Aorta (tissue), 5 donors: ENCODE measurements around the gene COX4I2. TPM values are rescaled to one million over a fixed set of nuclear protein-coding genes. Genes with fewer than 3 reads are reported as not detected.
A peak's percentile ranks its signal among the peaks of the same experiment; 100 is the strongest.
"Not testable (repeated sequence)": the region's sequence is repeated elsewhere in the genome, so short reads cannot be mapped to it uniquely, and the experiment has no call there.

ENCODE experiments used
- ATAC-seq: fragments of 200-7000 bp; cut with Tn5 transposase; one replicate; pipeline ENCODE4 v1.9.1; 2022; ENCODE audit warnings: moderate library complexity; ENCODE audit not compliant: low FRiP score
- DNase-seq, 2 donors: peaks; one replicate each; pipeline ENCODE4 v3.0.0-alpha.2; 2020
- H3K27ac ChIP-seq, 2 donors: one replicate each; pipeline ENCODE4 v1.5.1; 2013; ENCODE audit warnings: low read length in 2 of 2, mild to moderate bottlenecking in 2 of 2, moderate library complexity in 2 of 2, control low read depth in 1 of 2, inconsistent platforms in 1 of 2, low read depth in 1 of 2
- H3K27me3 ChIP-seq, 2 donors: one replicate each; pipeline ENCODE4 v1.6.1; 2013; ENCODE audit warnings: control low read depth in 1 of 2, low read length in 1 of 2, mild to moderate bottlenecking in 1 of 2, moderate library complexity in 1 of 2; ENCODE audit not compliant: insufficient read depth in 2 of 2, control insufficient read depth in 1 of 2
- H3K36me3 ChIP-seq, 2 donors: one replicate each; pipeline ENCODE4 v1.6.1; 2013; ENCODE audit warnings: control low read depth in 1 of 2, low read length in 1 of 2, mild to moderate bottlenecking in 1 of 2; ENCODE audit not compliant: insufficient read depth in 2 of 2, control insufficient read depth in 1 of 2
- H3K4me1 ChIP-seq, 2 donors: one replicate each; pipeline ENCODE4 v1.6.1; 2013; ENCODE audit warnings: low read length in 2 of 2, control low read depth in 1 of 2, mild to moderate bottlenecking in 1 of 2, moderate library complexity in 1 of 2; ENCODE audit not compliant: insufficient read depth in 2 of 2, control insufficient read depth in 1 of 2
- H3K4me3 ChIP-seq, 2 donors: one replicate each; pipeline ENCODE4 v1.5.1; 2013; ENCODE audit warnings: low read length in 2 of 2, control low read depth in 1 of 2, mild to moderate bottlenecking in 1 of 2
- H3K9me3 ChIP-seq: one replicate; pipeline ENCODE4 v1.6.1; 2013; ENCODE audit warnings: mild to moderate bottlenecking, low read length; ENCODE audit not compliant: control insufficient read depth
- WGBS, 2 donors: extraction: QIAGEN DNeasy Blood & Tissue Kit; methylation state at CpG; one replicate each; pipeline ENCODE4 v1.1.7; 2013; 5-methylcytosine and 5-hydroxymethylcytosine counted together
- intact Hi-C, 2 donors: fragments of 100-400 bp; cut with DNase I; formaldehyde crosslinking; loops; one replicate each; pipeline versions ENCODE4 v1.14.2 to v1.15.0; 2022
- long read RNA-seq, 2 donors: library from polyadenylated mRNA; unstranded; transcript quantifications; one replicate each; pipeline ENCODE4 v2.0.0, GENCODE V29; 2020 to 2021
- polyA plus RNA-seq, 2 donors: library from polyadenylated mRNA; stranded (reverse); fragments of 200-250 nt; gene quantifications; one replicate each; pipeline ENCODE4 v1.2.3, GENCODE V29; 2013
- total RNA-seq, 2 donors: library from RNA; stranded (reverse); fragmentation: NEBNext Ultra II Directional; extraction: Animal tissue kit (Norgen Biotek cat#: 25700); gene quantifications; one replicate each; pipeline ENCODE4 v1.2.1, GENCODE V29; 2021
- donor health status: healthy with polysubstance abuse.
- donor health status: Bipolar disorder and iron deficiency.
- donor health status: DM: no; HTN: no; CAD: no.
- donor health status: DM: no; HTN: no; CAD: no.
- donor health status: DM: yes; HTN: yes; CAD: no.

Gene COX4I2
- total RNA-seq (1 to 10 TPM; 5.2 to 9.5 TPM), polyA plus RNA-seq (1 to 10 TPM in 1 of 2 donors, not detected in 1; 2.0 TPM)
- long read RNA-seq, donor 1, partial matches to known transcripts: 0 of 3 reads
- long read RNA-seq, donor 1, other reads (novel, unspliced or antisense): 0 of 3 reads
- long read RNA-seq, donor 2, partial matches to known transcripts: 0 of 3 reads
- long read RNA-seq, donor 2, other reads (novel, unspliced or antisense): 1 of 3 reads

- DNase-seq: no peak
- no peaks in the 10 kb centered on the region for H3K4me1 ChIP-seq
- H3K27ac ChIP-seq: no peak within 1 kb of the TSS
- no peaks in the 10 kb centered on the region for H3K27me3 ChIP-seq
- intact Hi-C loops: no loop called here
- no peak for ATAC-seq
- H3K4me3 ChIP-seq: no peak within 1 kb of the TSS
- H3K36me3 ChIP-seq: no peaks in the 10 kb centered on the region
- 17 to 26% methylated on average over 25 to 34 of the region's 34 CpGs for WGBS, 2 donors
- H3K9me3 ChIP-seq: no peaks in the 10 kb centered on the region
Observed at GRCh38 chr20:31637660-31638059, at the start of gene COX4I2. Gene COX4I2, plus strand, starts transcription at chr20:31637912. Its CDS starts 1,106 bp downstream, at chr20:31639018.

GRCh38 chr20:31590717-31591225 lies 46.9 kb upstream of the COX4I2 start:
- 90 to 91% methylated on average over 7 of the region's 7 CpGs for WGBS, 2 donors
- H3K27me3 ChIP-seq: no peaks in the 10 kb centered on the region
- no peak for ATAC-seq

GRCh38 chr20:31593221-31594001 lies 44.3 kb upstream of the COX4I2 start:
- DNase-seq (no peak), ATAC-seq (no peak)
- Histone ChIP-seq H3K4me1 (no peaks in the 10 kb centered on the region), H3K9me3 (no peaks in the 10 kb centered on the region), H3K27ac (no peak overlapping the region), H3K4me3 (no peak overlapping the region), H3K27me3 (no peaks in the 10 kb centered on the region), H3K36me3 (no peaks in the 10 kb centered on the region)
- WGBS, 2 donors: 86% methylated on average over 11 of the region's 11 CpGs
- intact Hi-C loops: no loop called here

More at GRCh38 chr20:31590717-31591225, 46.9 kb upstream of the COX4I2 start:
- DNase-seq: no peak
- Histone ChIP-seq H3K27ac (no peak overlapping the region), H3K4me1 (no peaks in the 10 kb centered on the region), H3K4me3 (no peak overlapping the region), H3K36me3 (no peaks in the 10 kb centered on the region), H3K9me3 (no peaks in the 10 kb centered on the region)
- intact Hi-C loops: no loop called here

GRCh38 chr20:31594002-31594557 lies 43.6 kb upstream of the COX4I2 start:
- intact Hi-C loops: no loop called here
- WGBS, 2 donors: 89 to 91% methylated on average over 13 of the region's 13 CpGs

GRCh38 chr20:31594558-31595379 lies 42.9 kb upstream of the COX4I2 start:
- DNase-seq (no peak), ATAC-seq (no peak)
- Histone ChIP-seq H3K4me3 (no peak overlapping the region), H3K27me3 (no peaks in the 10 kb centered on the region), H3K4me1 (no peaks in the 10 kb centered on the region), H3K36me3 (no peaks in the 10 kb centered on the region), H3K9me3 (no peaks in the 10 kb centered on the region), H3K27ac (peak overlapping the region in 1 of 2 donors; percentile 56)
- WGBS, 2 donors: 78 to 82% methylated on average over 11 of the region's 11 CpGs
- intact Hi-C loops: no loop called here

More at GRCh38 chr20:31594002-31594557, 43.6 kb upstream of the COX4I2 start:
- Histone ChIP-seq H3K27me3 (no peaks in the 10 kb centered on the region), H3K36me3 (no peaks in the 10 kb centered on the region), H3K4me1 (no peaks in the 10 kb centered on the region), H3K4me3 (no peak overlapping the region), H3K9me3 (no peaks in the 10 kb centered on the region), H3K27ac (no peak overlapping the region)
- ATAC-seq (no peak), DNase-seq (no peak)

GRCh38 chr20:31595380-31595653 lies 42.4 kb upstream of the COX4I2 start:
- intact Hi-C loops: no loop called here
- Histone ChIP-seq H3K9me3 (no peaks in the 10 kb centered on the region), H3K36me3 (no peaks in the 10 kb centered on the region), H3K27ac (peak overlapping the region in 1 of 2 donors; percentile 56), H3K4me3 (no peak overlapping the region), H3K4me1 (no peaks in the 10 kb centered on the region), H3K27me3 (no peaks in the 10 kb centered on the region)
- 86 to 91% methylated on average over 3 of the region's 3 CpGs for WGBS, 2 donors
- no peak for ATAC-seq
- no peak for DNase-seq

- intact Hi-C loops: no loop called here
- Histone ChIP-seq H3K27ac (peak overlapping the region in 1 of 2 donors; percentile 56), H3K27me3 (no peaks in the 10 kb centered on the region), H3K4me1 (no peaks in the 10 kb centered on the region), H3K36me3 (no peaks in the 10 kb centered on the region), H3K9me3 (no peaks in the 10 kb centered on the region), H3K4me3 (no peak overlapping the region)
- peak; percentile 95 for ATAC-seq
- DNase-seq: peak; percentile 90 to 92
- WGBS, 2 donors: 15 to 16% methylated on average over 15 of the region's 15 CpGs
Observed at GRCh38 chr20:31595654-31596411, 41.9 kb upstream of the COX4I2 start.

- H3K4me1 ChIP-seq, H3K4me3 ChIP-seq, H3K36me3 ChIP-seq, H3K9me3 ChIP-seq, ATAC-seq, H3K27me3 ChIP-seq, DNase-seq, intact Hi-C loops: not testable (repeated sequence)
- 25 to 32% methylated on average over 4 of the region's 4 CpGs for WGBS, 2 donors
- H3K27ac ChIP-seq: peak overlapping the region in 1 of 2 donors; percentile 85
Observed at GRCh38 chr20:31596412-31596715, 41.3 kb upstream of the COX4I2 start.
